Stimulated activated CD8-positive, alpha-beta memory T cell treated with anti-CD3 and anti-CD28 coated beads, Interleukin-4, amount 100 ng/mL, for 48 hours (primary cell): ENCODE data around the gene NOP53.
A peak's percentile ranks its signal among the peaks of the same experiment; 100 is the strongest.
"Not testable (repeated sequence)": the region's sequence is repeated elsewhere in the genome, so short reads cannot be mapped to it uniquely, and the experiment has no call there.

Source experiments
- DNase-seq: peaks from one replicate; pipeline ENCODE4 v3.0.0-alpha.2; 2020

The NOP53 gene

DNA sequence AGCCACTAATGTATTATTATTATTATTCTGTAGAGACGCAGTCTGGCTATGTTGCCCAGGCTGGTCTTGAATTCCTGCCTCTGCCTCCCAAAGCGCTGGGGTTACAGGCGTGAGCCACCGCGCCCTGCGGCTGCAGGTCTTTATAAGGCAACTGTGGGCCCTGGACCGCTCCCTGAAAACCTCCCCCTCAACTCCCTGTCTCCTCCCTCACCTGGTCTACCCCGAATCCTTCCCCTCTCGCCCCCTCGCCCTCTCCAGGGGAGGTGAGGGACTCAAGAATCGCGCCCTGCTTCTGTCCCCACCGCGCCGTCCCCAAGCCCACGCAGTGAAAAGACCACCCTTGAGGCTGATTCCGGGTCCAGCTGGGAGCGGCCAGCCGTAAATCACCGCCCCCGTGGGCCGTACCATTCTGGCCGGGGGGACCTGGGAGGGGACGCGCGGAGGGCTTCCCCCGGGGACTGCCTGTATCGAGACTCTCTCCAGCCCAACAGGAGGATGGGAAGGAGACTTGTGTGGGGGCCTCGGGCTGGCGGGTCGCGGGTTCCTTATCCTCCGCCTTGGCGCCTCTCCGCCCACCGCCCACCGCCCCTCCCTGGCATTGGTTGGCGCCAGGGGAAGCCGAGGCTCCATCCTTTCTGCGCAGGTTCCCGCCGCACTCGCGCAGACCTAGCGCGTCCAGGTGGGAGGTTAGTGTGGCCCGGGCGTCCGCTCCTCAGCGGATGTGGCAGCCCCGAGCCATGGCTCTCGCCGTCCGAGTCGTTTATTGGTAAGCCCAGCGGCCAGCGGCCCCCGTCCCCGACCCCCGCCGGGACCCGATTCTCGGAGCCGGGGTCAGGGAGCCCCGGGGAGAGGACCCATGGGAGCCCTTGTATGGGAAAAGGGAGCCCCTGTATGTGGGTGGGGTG, 33.0 kb downstream of the NOP53 start, which contains the start of gene SELENOW:
TSS of gene SELENOW (plus strand) at position 655 of the 905 bp plus-strand sequence. CDS start at position 738, 83 bp downstream.
- DNase-seq: peak; percentile 88

DNA sequence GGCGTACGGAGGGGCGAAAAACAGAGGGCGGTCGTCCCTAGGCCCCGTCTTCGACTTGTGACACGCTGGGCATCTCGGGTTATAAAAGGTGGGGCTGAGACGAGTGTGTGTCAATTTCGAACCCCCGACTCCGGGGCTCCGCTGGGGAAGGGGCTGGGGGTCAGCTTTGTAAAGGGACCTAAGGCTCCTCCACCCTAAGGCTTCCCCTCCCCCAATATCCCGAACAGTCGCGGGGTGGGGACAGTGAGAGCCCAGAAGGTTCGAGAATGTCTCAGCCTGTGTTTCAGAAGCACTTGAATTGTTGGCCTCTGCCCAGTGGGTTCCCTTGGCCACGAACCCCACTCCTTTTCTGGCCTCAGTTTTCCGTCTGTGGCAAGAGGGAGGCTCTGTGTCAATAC, 33.6 kb downstream of the NOP53 start:
- DNase-seq: peak; percentile 44

DNA sequence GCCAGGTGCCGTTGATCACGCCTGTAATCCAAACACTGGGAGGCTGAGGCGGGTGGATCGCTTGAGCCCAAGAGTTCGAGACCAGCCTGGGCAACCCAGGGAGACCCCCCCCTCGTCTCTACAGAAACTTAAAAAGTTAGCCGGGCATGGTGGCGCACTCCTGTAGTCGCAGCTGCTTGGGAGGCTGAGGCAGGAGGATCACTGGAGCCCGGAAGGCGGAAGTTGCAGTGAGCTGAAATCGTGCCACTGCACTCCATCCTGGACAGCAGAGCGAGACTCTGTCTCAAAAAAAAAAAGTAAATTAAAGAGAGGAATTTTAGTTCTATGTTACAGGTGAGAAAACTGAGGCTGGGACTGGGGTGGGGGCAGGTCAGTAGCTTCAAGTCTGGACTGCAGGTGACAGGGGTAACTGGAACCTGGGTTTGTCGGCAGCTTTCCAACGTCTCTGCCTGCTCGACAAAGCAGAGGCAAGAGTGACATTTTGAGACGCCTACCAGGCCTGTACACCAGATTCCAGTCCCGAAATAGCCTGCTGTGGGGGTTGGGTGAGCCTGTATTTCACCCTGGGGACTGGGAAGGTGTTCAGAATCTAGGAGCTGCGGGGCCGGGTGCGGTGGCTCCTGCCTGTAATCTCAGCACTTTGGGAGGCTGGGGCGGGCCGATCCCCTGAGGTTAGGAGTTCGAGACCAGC, 34.3 kb downstream of the NOP53 start:
- no peak for DNase-seq

DNA sequence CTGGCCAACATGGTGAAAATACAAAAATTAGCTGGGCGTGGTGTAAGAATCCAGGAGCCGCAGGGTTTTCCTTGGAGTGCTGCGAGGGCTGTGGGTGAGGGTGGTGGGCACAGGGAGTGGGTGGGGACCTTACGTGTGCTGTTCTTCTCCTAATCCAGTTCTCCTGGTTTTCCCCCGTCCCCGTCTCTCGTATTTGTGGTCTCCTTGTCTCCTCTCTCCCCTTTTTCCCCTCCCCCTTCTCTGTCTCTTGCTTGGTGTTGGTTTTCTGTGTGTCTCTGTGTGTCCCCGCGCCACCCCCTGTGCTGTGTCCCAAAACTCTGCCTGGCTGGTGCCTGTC, 34.8 kb downstream of the NOP53 start:
- DNase-seq: no peak

DNA sequence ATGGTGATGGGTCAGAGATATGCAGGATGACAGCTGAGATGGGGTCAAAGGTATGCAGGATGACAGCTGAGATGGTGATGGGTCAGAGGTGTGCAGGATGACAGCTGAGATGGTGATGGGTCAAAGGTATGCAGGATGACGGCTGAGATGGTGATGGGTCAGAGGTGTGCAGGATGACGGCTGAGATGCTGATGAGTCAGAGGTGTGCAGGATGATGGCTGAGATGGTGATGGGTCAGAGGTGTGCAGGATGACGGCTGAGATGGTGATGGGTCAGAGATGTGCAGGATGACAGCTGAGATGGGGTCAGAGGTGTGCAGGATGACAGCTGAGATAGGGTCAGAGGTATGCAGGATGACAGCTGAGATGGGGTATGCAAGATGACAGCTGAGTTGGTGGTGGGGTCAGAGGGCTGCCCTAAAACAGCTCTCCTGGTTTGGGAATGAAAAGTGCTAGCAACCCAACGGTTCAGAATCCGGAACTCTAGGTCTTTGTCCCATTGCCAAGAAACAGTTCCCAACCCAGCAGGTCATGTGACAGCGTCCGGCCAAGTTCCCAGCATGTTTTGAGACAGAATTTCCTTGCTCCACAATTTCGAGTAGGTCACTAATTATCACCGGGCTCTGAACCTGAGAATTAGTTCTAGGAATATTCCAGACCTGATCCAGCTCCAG, 36.4 kb downstream of the NOP53 start:
- DNase-seq: no peak

DNA sequence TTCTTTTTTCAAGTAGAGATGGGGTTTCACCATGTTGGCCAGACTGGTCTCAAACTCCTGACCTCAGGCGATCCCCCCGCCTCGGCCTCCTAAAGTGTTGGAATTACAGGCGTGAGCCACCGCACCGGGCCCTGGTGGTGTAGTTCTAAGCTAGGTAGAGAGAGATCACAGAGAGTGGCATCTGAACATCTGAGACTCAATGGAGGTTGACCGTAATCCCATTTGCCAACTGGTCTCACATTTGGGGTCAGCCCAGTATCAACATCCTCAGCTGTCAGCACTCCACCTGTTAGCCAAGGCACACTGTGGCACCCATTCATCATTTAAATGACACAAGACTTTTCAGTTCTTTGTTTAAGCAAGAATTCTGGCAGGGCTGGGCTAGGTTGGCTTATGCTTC, 41.2 kb downstream of the NOP53 start:
- no peak for DNase-seq

DNA sequence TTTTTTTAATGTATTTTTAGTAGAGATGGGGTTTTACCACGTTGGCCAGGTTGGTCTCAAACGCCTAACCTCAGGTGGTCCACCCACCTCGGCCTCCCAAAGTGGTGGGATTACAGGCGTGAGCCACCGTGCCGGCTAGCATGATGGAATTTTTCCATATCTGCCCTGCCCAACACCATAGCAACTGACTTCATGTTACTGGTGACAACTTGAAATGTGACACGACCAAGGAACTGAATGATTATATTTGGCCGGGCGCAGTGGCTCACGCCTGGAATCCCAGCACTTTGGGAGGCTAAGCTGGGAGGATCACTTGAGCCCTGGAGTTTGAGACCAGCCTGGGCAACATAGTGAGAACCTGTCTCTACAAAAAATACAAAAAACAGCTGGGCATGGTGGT, 42.0 kb downstream of the NOP53 start:
- DNase-seq: not testable (repeated sequence)

DNA sequence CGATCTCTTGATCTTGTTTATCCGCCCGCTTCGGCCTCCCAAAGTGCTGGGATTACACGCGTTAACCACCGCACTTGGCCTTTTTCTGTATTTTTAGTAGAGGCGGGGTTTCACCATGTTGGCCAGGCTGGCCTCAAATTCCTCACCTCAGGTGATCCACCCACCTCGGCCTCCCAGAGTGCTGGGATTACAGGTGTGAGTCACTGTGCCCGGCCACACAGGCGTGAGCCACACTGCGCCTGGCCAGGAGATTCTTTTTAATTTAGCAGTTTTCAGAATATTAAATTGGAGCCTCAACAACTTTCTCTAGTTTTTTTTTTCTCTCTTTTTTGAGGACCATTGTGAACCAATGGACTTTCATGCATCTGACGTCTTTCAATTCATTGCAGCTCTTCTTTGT, 44.5 kb downstream of the NOP53 start:
- not testable (repeated sequence) for DNase-seq

DNA sequence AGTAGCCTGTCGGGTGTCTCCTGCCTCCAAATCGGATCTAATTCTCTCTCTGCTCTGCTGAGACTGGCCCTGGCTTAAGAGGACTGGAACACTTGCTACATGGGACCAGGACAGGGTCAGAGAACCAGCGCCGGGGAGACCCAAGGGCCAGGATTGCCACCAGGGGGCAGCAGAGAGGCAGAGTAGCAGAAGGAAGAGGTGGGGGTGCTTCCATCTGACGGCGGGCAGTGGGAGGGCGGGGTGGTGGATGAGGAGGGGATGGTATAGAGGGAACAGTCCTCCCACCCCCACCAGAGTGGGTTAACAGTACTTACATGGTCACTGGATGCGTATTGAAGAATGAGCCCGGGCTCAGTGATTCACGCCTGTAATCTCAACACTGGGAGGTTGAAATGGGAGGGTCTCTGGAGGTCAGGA, 45.1 kb downstream of the NOP53 start:
- peak; percentile 98 for DNase-seq

DNA sequence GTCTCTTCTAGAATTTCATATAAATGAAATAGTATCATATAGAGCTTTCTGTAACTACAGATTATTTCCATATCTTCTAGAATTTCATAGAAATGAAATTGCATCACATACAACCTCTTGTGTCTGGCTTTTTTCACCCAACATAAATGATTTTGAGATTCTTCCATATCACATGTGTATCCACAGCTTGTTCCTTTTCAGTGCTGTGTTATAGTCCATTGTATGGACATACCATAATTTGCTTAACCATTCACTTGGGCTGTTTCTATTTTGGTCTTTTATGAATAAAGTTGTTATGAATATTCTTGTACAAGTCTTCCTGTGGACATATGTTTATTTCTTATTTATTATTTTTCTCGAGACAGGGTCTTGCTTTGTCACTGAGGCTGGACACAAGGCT, 47.3 kb downstream of the NOP53 start:
- DNase-seq: no peak

DNA sequence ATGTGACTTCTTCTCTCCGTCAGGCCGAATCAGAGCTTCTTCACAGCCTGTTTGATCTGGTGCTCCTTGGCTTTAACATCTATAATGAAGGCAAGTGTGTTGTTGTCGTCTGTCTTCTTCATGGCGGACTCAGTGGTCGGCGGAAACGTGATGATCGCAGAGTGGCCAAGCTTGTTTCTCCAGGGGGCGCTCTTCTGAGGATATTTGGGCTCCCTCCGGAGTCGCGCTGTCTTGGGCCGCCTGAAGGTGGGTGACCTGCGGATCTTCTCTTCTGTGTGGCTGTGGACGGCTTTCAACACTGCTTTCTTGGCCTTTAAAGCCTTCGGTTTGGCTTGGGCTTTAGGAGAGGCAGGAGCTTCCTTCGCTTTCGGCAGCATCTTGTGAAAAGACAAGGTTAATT, 49.2 kb downstream of the NOP53 start:
- DNase-seq: no peak

DNA sequence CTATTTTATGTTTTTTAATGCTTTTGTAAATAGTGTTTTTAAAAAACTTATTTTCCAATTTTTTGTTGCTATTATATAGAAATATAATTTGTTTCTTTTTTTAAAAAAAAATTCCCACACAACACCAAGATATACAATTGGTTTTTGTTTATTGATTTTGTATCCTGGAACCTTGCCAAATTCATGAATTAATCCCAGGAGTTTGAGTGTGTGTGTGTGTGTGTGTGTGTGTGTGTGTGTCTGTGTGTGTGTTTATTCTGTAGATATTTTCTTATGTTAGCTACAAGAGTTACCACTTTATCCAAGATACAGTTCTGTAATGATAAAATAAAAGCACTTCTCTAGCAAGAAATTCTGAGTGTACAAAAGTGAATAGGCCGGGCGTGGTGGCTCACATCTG, 51.4 kb downstream of the NOP53 start:
- no peak for DNase-seq

DNA sequence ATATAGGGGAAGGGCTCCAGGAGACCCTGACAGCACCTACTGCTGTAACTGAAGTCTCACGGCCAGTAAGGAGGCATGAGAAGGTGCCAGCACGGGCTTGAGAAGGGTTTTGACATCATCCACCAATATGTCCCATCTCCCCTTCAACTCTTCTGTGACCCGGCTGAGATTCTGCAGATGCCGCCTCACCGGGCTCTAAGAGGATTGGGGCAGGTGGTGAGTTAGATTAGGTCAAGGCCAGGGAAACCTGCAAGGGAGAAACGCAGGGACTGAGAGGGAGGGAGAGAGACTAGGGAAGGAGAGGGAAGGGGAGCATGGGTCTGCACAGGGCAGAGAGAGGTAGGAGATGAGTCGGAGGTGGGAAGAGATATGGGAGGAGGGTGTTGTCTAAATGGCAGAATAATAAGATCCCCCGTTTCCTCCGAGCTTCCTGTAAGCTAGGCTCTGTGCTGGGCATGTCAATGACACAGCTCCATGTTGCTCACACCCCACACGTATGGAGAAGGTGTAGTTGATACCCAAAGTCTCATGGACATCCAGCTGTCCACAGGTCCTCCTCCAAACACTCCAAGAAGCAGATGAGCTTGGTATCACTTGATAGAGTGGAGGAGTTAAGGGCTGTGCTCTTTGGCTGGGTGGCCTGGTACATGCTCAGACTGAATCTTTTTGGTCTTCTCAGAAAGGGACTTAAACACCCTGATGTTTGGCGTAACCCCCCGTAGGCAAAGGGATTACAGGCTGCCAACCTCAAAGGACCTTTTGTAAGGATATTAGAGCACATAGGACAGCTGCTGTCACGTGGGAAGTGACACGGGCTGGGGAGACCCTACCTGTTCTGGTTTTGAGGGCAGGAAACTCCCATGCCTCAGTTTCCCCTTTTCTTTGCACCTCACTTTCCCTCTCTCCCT, 52.9 kb downstream of the NOP53 start:
- no peak for DNase-seq

DNA sequence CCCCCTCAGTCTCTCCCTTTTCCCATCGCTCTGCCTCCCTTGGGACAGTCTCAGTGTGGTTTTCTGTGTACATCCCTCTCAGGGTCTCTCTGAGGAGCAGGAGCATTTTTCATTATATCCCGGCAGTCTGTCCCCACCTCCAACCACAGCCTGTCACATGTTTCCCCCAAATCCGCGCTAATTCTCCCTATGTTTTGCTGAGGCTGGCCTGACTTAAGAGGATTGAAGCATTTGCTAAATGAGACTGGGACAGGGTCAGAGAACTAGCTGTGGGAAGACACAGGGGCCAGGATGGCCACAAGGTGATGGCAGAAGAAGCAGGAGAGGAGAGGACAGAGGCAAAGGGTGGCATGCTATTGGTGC, 53.5 kb downstream of the NOP53 start:
- DNase-seq: no peak

DNA sequence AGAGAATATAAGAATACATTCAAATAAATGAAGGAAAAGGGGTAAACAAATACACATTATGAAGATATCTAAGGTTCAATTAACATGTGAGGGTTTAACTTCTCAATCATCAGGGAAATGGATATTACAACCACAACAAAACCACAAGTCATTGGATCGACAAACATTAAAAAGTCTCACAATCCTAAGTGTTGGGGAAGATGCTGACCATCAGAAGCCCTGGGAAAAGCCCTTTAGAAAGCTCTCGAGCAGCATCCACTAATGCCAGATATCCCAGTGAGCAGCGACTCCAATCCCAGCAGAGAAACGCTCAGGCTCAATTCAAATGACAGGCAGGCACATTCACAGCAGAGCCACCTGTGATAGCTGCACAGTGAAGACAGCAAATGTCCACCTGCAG, 55.9 kb downstream of the NOP53 start:
- no peak for DNase-seq

DNA sequence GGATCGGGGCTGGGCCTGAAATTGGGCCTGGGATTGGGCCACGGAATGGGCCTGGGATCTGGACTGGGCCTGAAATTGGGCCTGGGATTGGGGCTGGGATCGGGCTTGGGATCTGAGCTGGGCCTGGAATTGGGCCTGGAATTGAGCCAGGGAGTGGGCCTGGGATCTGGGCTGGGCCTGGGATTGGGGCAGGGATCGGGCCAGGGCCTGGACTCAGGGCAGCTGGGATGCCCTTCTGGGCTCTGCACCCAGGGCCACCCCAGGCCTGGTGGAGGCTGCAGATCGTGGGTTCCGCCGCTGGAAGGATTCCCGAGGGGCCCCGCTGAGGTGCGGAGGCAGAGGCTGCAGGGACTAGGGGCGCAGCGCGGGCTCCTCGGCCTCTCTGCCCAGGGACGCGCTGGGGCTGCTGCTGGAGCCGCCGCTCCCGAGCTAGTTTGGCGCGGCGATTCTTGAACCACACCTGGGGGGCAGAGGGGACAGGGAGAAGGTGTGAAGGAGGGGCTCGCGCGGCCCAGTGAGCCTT, 57.2 kb downstream of the NOP53 start:
- DNase-seq: no peak

DNA sequence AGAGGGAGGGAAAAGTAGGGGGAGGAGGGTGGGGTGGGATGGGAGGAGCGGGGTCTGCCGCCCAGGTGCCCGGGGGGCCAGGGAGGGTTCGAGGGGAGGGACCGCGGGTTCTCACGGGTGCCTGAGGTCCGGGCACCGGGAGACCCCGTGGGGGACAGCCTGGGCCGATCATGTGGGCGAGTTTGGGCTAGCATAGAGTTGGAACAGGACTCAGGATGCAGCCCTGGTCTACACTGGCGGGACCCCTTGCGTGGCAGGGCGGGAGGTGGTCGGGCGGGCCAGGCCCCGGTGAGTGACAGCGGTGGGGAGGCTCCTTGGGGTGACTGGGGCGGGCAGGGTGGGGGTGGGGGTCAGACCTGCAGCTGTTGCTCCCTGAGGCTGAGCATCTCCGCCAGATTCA, 57.8 kb downstream of the NOP53 start:
- DNase-seq: not testable (repeated sequence)

DNA sequence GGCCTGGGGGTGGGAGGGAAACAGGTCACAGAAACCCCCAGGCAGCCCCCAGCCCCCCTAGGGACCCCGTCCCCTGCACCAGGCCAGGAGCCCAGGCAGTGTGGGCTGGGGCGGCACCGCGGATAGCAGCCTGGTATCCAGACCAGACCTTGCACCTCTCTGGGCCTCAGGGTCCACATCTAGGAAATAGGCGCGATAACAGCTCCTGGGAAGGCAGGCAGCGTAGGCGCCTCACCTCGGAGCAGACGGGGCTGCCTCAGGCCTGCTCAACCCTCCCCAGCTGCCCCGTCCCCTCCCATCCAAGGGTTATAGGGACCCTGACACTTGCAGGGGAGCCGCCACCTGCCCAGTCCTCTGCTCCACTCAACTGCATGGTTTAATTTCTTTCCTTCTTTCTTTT, 58.3 kb downstream of the NOP53 start:
- not testable (repeated sequence) for DNase-seq

DNA sequence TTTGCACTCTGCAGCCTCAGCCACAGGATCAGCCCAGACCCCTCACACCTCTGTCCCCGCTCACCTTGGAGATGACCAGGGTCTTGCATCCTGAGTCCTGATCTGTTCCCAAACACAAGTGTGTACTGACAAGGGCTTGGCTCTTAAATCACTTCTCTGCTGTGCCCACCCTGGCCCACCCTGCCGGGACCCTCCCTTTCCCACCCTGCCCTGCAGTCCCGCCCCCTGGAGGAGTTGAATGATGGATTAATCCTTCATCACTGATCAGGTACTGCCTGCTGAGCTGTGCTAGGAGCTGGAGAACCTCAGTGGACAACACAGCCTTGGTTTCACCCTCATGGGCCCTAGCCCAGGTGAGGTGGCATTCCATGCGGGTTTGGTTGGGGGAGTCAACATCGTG, 59.1 kb downstream of the NOP53 start, which contains the start of gene TPRX1:
TSS of gene TPRX1 (minus strand) at position 101 of the 400 bp plus-strand sequence. CDS start at position 89, 12 bp downstream.
- DNase-seq: not testable (repeated sequence)

DNA sequence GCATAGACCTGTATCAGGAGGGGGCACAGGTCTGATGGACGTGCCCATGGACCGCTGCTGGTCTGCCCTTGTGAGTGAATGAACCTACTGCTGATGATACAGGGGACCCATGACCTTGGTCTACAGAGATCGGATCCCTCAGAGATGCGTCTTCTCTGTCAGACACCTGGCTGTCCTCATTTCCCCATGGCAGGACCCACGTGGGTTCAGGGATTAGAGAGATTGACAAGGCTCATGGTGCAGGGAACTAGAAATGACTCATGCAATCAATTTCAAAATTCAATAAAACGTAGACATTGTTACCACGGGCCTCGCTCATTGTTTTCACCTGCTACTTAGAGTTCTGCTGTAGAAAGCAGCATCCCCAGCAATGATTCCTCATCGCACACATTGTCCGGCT, 60.0 kb downstream of the NOP53 start:
- no peak for DNase-seq

DNA sequence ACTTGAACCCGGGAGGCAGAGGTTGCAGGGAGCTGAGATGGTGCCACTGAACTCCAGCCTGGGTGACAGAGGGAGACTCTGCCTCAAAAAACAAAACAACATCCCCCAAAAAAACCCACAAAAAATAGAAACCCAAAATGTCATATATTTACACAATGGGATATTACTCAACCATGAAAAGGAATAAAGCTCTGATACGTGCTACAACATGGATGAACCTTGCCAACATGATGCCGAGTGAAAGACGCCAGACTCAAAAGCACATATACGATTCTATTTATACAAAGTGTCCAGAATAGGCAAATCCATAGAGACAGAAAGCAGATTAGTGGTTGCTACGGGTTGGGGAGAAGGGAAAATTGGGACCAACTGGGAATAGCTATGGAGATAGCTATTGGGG, 61.1 kb downstream of the NOP53 start:
- no peak for DNase-seq
